Measurements from ENCODE around the gene EBF3.
"Not testable (repeated sequence)": the region's sequence is repeated elsewhere in the genome, so short reads cannot be mapped to it uniquely, and the experiment has no call there.

Gene EBF3

DNA sequence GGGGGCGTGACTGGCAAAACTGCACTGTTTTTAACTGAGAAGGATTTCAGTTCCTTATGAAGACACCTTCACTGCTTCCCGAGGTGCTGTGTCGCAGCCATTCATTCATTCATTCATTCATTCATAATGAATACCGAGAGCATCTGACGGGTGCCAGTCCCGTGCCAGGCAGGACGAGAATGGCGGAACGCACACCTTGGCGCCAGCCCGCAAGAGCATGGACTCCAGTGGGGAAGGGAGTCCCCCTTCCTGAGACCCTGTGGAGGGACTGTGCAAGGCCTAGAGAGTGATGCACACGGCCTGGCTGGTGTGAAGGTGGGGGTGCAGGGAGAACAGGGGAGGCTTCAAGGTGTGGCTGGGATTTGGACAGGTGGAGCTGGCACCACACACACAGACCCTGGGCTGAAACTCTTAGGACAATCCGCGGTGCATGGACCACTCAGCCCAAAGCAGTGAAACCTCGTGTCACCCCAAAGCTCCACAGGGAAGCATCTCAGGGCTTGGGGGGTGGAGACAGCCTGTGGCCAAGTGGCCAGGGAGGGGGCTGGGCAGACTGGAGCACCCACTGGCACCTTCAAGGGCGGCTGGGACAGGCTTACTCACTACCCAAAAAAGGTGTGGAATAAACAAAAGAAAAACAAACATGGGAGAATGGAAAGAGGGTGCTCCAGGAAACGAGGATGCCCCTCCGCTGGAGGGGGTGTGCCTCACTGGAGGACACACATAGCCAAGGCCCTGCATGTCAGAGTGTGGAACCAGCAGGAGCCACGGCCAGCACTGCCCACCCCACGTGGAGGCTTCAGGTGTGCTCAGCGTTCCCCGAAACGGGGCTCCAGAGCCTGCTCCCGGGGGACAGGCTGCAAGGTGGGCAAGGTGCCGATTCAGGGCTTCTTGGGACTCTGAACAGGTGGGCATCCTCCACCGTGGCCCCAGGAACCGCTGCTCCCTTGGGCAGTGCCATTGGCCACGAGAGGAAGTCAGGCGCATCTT lies 37.7 kb downstream of the EBF3 start:
- no peak for DNase-seq

DNA sequence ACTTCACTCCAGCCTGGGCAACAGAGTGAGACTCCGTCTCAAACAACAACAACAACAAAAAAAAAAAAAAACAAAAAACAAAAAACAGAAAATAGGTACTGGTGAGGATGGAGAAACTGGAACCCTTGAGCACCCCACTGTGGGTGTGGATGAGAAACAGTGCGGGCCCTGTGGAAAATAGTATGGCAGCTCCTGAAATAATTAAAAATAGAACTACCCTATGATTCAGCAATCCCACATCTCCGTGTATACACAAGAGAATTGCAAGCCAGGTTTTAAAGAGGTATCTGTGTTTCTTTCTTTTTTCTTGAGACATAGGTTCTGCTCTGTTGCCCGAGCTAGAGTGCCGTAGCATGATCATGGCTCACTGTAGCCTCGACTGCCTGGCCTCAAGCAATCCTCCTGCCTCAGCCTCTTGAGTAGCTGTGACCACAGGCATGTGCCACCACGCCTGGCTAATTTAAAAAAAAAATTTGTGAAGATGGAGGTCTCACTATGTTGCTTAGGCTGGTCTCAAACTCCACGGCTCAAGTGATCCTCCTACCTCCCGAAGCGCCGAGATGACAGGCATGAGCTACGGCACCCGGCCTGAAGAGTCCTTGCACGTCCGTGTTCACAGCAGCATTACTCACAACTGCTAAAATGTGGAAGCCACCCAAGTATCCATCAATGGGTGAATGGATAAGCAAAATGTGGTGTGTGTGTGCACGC lies 39.5 kb downstream of the EBF3 start:
- no peak for DNase-seq

DNA sequence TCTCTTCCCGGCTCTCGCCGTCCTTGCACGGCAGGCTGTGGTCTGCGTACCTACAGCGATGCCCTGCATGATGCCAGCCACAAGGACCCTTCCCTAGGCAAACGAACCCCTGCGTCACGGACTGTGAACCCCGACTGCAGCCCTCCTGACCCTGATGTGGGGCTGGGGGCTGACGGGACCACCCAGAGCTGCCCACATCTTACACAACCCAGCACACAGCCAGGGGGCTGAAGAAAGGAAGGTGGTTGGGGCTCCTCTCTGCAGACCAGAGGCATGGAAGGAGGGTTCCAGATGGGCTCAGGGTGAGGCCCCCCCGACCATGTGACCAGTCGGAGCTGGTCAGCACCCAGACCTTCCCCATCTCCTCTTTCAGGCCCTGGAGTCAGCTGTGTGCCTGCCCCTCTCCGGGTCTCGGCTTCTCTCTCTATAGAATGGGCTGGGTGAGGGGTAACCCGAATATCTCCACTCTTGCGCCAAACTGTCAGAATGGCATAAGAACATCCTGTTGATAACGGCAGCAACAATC lies 41.4 kb downstream of the EBF3 start:
- DNase-seq = no peak

DNA sequence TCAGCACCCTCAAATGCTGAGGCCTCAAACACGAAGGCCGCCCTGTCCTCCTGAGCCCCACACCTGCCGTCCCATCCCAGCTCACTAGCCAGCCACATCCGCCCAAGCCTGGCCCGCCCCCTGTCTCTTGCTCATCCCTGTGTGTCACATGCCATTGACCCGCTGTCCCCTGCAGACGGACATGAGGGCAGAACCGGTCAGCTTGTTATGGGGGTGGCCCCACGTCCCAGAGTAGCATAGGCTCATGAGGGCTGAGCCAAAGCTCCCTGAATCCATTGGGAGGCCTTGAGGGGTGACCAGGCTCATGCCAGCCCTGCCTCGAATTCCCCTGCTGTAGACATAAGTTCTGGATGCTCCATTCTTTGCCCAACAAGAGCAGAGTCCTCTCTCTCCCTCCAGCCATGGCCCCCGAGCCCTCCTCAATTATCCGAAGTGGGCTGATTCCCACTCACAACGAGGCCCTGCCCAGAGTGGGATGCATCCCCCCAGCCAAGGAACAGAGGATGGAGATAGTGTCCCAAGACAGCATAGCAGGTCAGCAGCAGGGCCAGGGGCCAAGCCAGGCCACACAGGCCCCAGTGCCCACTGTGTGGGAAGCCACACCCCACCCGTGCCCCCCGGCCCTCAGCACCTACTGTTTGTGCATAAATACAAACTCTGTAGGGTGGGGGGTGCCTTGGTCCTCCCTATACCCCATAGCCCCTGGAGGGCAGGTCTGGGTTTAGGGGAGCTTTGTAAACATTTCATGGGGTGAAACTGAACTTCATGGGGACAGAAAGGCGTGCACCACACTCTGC lies 42.1 kb downstream of the EBF3 start:
- no peak for DNase-seq

DNA sequence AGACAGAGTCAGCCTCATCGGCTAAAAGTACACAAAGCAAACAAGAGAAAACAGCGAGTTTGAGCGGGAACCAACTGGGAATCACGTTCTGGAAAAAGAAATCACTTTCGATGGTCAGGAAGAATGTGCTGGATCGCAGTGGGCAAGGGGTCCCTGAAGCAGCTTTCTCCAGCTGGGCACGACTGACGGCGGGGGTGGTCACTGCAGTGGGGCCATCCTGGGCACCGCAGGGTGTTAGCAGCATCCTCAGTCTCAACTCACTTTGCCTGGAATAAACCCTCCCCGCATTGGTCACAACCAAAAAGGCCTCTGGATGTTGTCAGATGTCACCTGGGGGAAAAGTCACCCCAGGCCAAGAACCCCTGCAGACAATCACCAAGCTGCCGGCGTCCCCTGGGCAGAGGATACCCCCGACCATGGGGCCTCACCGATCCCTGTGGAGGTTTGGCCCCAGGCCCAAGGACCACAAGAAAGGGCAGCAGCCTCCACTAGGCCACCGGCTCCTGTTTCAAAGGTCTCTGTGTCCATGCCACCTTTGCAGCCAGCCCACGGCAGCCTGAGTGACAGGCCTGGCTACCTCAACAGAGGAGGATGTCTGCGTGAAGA lies 42.9 kb downstream of the EBF3 start:
- no peak for DNase-seq

DNA sequence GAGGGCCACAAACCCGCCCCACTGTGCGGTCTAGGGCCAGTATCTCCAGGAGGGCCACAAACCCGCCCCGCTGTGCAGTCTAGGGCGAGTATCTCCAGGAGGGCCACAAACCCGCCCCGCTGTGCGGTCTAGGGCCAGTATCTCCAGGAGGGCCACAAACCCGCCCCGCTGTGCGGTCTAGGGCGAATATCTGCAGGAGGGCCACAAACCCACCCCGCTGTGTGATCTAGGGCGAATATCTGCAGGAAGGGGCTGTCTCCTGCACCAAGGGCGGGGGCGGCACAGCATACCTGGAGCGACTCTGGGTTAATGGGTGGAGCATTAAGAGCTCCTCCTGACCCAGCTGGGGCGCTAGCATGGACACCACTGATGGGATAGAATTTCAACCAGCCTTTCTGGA lies 43.9 kb downstream of the EBF3 start:
- DNase-seq = not testable (repeated sequence)

DNA sequence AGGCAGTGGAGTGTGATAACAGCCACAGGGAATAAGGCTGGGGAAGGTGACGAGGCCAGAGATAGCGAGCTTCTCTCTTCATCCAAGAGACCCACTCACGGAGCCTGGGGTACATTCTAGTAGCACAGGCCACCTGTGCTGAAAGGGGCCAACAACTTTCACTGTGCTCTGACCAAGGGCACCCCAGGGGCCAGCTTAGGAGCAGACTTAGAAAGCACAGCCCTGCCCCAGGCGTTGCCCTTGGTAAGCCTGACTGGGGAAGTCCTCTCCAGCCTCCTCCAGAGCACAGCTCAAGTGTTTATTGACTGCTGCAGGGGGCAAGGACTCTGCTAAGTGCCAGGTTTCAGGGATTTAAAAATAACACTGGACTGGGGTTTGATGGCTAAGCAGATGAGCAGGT lies 44.7 kb downstream of the EBF3 start:
- no peak for DNase-seq

DNA sequence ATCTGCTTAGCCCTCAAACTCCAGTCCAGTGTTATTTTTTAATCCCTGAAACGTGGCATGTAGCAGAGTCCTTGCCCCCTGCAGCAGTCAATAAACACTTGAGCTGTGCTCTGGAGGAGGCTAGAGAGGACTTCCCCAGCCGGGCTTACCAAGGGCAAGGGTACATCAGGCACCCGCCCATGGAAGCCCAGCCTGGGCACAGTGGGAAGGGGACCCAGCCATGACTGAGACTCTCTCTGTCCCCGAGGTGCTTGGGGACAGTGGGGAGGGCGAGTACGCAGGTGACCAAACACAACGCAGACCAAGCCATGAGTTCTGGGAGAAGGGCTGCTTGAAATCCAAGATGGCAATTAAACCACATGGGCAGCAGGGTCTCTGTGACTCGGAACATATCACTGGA lies 45.2 kb downstream of the EBF3 start:
- no peak for DNase-seq

DNA sequence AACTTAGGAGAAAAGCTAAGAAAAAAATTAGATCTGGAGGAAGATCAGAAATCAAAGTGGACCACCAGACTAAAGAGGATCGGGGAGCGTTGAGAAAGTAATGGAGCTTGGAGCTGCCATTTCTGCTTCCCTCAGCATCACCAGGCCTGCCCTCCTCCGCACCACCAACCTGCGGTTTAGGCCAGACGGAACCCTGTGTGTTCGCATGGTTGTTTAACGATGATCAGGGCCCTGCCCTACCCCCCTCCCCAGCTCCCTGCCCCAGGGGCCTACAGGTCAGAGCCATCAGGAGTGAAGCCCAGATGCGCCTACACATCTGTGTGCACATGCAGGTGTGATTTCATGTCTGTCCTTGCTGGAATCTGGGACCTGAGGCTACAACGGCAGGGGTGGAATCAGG lies 45.7 kb downstream of the EBF3 start:
- DNase-seq = no peak

DNA sequence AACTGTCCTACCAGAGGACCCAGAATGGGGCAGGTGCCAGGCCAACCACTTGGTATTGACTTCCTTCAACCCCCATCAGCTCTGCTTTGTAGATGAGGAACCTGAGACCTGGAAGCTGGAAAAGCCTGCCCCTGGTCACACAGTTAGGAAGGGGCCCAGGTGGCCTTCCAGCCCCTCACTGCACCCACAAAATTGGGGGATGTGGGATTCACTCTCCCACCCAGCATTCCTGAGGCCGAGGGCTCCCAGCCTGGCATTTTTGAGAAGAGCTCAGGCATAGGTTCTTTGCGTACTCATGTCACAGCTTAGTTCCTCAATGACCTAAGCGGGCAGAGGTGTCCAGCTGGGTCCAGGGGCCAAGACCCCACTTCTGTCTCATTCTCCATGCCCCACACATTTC lies 46.1 kb downstream of the EBF3 start:
- no peak for DNase-seq

DNA sequence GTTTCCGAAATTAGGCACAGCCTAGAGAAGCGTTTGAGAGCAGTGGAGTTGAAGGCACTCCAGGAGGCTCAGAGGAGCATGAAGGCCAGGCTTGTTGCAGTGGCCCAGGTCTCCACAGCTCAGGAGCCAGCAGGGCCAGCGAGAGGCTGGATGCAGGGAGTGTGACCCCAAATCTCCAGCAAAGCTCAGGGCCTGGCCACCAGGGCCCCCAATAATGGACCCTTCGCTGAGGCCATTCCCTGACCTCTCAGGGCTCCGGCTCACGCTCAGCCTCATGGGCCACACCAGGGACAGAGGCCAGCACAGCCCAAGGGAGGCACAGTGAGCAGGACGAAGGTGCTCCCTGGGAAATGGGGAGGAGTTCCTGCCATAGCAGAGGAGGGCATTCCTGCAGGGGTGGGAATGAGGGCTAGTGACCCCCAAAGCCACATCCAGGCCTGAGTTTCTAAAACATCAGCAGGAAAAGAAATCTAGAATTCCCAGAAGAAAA lies 47.5 kb downstream of the EBF3 start:
- no peak for DNase-seq

DNA sequence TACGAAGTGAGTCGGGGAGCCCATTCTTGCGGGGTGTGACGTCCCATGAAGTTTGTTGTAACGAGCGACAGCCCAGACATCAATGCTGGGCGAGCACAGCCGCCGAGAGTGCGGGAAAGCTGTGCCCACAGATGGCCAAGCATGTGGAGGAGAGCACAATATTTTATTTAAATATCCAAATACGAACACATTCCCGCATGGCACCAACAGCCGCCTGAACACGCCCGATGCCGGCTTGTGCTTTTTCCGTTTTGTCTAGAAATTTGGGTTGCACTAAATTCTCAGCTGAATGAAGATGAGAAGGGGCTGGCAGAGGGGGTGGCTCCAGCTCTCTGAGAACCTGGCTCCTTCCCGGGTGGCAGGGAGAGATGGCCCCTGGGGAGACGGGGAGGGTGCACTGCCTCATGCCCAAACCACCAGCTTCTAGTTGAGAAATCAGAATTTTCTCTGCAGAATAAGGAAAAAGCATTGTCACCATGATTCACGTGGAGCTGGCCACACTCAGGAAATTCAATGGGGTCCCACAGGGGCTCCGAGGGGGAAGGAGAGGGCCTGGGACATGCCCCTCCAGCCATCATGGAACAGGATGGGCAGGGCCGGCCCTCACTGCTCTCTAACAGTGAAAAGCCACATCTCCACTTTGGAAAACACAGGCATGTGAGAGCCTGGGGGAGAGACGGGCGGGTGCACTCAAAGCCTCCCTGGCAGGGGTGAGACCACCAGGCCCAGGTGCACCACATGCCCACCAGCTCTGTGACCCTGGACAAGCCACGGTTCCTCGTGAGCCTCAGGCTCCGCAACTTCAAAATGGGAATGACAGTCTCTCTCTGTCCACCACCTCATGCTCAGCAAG lies 48.3 kb downstream of the EBF3 start:
- DNase-seq = no peak

DNA sequence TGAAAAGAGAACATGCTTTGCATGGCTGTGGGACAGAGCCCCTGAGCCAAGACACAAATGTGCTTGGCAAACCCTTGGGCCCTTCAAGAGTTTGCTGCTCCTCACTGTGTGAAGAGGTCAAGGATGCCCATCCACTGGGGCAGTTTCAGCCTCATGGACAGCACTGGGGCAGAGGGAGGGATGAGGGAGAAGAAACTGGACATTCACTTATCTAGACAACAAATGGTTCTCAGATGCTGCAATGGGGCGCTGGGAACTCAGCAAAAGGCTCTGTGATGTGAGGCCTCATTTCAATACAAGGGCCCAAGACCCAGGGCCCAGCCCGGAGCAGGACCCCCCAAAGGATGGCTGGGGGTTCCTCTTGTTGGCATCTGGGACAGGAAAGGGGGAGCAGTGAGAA lies 49.1 kb downstream of the EBF3 start:
- DNase-seq = no peak

DNA sequence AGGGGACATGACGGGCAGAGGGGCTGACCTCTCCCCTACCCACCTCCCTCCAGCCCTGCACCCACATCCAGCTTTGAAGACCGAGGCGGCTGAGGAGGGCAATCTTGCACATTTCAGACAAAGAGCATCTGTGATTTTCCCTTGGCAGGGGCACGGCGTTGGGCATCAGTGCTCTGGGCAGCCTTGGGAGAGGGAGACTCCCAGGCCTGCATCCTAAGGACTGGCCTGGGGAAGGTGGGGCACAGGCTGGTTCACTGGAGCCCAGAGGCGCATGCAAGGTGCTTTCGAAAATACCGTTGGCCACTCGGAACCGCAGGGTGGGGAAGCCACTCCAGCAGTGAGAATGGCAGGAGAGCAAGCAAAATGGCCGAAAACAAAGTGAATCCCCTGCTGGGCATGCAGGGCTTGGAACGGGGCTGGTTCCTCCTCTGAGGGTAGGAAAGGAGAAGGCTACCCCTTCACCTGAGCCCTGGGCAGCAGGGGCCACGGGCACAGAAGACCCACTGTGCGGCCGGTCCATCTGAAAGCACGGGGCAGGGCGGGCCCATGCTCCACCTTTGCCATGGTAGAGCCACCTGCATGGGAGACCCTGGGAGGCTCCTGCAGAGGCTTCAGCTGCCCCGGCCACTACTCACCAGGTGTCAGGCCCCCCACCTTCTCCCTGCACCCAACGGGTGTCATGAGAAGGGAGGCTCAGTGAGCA lies 49.8 kb downstream of the EBF3 start:
- DNase-seq = no peak

DNA sequence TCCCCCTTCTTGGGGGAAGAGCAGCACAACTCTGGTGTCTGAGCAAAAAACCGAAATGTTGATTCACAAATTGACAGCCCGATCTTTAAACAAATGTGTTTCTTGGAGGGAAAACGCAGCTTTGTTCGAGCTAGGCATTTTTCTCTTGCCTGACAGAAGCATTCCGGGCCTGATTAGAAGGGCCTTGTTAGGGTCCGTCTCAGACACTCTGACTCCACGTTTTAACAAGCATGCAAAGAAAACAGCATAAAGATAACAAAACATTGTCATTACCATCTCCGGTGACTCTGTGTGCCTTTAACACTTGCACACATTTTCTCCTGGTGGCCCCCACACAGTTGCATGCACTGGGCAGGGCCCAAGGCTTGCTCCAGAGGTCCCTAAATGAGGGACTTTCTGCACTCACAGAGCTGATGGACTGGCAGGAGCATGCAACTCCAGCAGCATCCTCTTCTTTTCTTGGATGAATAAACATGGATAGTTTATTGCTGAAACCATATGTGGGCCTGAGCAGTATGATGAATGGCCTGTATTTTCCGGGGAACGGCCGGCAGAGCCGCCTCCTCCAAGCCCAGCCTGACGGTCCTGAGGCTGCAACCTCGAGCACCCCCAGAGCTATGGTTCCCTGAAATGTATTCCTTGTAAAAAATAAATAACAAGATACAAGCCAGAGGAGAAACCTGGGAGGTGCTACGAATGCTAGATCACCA lies 50.9 kb downstream of the EBF3 start:
- no peak for DNase-seq

DNA sequence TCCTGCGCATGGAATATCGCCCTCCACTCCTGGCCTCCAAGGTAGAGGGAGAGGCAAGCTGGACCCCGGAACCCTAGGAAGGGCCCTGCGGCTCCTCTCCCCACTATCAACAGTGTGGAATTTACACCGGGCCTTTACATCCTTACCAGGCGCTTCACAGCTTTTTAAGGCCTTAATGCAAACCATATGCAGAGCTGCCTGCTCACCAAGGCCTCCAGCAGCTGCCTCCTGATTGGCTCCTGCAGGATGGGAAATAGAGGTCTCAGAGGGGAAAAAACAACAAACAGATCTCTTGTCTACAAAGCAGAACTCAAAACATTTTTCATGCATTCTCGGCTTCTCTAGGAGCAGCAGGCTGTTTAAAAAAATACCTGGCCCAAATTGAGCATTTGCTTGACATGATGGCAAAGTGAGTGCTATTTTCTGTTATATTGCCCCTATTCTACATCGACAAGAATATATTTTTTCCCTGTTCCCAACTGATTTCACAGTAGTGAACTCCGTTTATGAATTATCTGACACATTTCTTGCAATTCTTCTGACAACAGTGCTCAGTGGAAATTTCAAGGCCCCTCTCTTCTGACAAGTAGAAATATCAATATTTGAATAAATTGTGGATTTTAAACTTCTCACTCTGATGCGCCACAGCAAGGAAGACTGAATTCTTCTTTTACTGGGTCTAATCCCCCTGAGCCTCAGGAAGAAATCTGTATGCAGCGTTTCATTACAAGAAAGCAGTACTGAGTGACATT lies 51.7 kb downstream of the EBF3 start:
- no peak for DNase-seq

DNA sequence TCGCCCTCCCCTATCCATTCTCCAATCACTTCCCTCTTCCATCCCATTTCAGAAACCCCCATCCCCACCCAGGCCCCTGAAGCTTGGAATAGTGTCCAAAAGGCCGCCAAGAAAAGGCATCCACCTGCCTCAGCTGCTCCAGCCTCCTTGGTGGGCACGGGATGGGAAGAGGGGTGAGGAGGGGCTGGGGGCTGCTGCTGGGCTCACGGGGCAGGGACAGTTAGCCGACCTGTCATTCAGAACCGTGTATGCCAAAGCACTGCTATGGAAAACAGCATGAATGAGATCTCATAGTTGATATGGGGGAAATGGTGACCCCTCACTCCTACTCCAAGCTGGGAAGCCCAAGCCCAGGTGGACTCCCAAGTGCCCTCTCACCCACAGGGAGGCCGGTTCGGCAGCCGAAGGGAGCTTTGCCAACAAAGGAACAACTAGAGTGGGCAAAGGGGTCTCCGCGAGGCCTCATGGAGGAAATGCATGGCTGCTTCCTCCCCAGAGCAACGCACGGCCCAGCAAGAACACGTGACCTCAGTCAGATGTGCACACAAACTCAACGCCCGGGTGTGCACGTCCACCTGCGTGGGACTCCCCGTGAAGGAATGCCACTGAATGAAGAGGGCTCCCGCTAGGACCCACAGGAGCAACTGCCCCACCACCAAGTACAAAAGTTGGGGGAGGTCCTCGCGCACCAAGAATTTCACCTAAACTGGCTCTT lies 52.5 kb downstream of the EBF3 start:
- no peak for DNase-seq

DNA sequence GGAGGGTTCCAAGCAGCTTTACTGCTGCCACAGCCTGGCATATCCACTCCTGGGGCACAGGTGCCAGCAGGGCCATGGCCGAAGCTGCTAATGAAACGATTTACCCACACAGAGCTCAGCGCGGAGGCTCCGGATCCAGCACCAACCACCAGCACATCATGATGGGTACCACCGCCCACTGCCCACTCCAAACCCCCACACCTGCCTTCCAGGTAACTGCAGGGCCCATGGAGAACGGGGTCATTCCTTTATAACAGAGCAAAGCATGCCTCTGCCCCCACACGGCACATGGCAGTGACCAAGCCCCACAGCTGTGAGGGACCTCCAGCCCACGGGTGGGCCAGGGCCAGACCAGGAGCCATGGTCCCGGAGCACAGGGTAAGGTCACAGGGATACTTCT lies 53.2 kb downstream of the EBF3 start:
- DNase-seq = no peak
